ENCODE results near the gene MTERF4. TPM values are rescaled to one million over a fixed set of nuclear protein-coding genes. Genes with fewer than 3 reads are reported as not detected.

The MTERF4 gene
- polyA plus RNA-seq, 1 donor from 2014 or later, result 142 TPM

- Histone ChIP-seq H2AFZ (ENCODE audit: low read depth, low read length) (no peak overlapping the region), H3K4me3 (ENCODE audit: low read length) (no peak overlapping the region), H3K36me3 (ENCODE audit: insufficient read depth, low read length) (no peaks in the 10 kb centered on the region), H3F3A (ENCODE audit: insufficient read depth, low read length, poor library complexity, severe bottlenecking) (no peaks in the 10 kb centered on the region), H3K9me3 (ENCODE audit: low read length) (no peaks in the 10 kb centered on the region), H3K9me2 (ENCODE audit: insufficient read depth, low read length) (no peaks in the 10 kb centered on the region), H3K27me3 (ENCODE audit: insufficient read depth, low read depth, low read length) (peaks cover 20% of the 10 kb centered on the region), H3K79me2 (replicated peaks; ENCODE audit: insufficient read depth, low read length) (no peaks in the 10 kb centered on the region), H3K27ac (ENCODE audit: low read length) (no peak overlapping the region), H3K9ac (ENCODE audit: low read length) (no peak overlapping the region), H4K20me1 (ENCODE audit: insufficient read depth) (no peaks in the 10 kb centered on the region), H3K4me2 (ENCODE audit: low read length) (no peak overlapping the region)
- TF ChIP-seq POLR2AphosphoS5 (IDR thresholded peaks at IDR 0.05), result no peak
- TF ChIP-seq EZH2 (IDR thresholded peaks at IDR 0.05; ENCODE audit: borderline replicate concordance, insufficient read depth, low read length, poor library complexity, severe bottlenecking), result no peak
- no peak for TF ChIP-seq SMC3 (conservative IDR thresholded peaks at IDR 0.05; ENCODE audit: poor library complexity)
- no peak for TF ChIP-seq CTCF (IDR thresholded peaks at IDR 0.05; ENCODE audit: poor library complexity, severe bottlenecking)
- TF ChIP-seq MXI1 (conservative IDR thresholded peaks at IDR 0.05; ENCODE audit: poor library complexity, severe bottlenecking), result no peak
- no peak for TF ChIP-seq RAD21 (conservative IDR thresholded peaks at IDR 0.05)
- TF ChIP-seq EP300 (conservative IDR thresholded peaks at IDR 0.05; ENCODE audit: poor library complexity, severe bottlenecking), result no peak
- no peak for TF ChIP-seq REST (IDR thresholded peaks at IDR 0.05; ENCODE audit: borderline replicate concordance)
- no peak for TF ChIP-seq TAF1 (IDR thresholded peaks at IDR 0.05; ENCODE audit: low read depth)
Measured at GRCh38 chr2:241053576-241054251, 48.4 kb downstream of the MTERF4 start.

- Histone ChIP-seq H3K27ac (ENCODE audit: low read length) (no peak overlapping the region), H3K9me3 (ENCODE audit: low read length) (no peaks in the 10 kb centered on the region), H3K79me2 (replicated peaks; ENCODE audit: insufficient read depth, low read length) (no peaks in the 10 kb centered on the region), H4K20me1 (ENCODE audit: insufficient read depth) (no peaks in the 10 kb centered on the region), H2AFZ (ENCODE audit: low read depth, low read length) (no peak overlapping the region), H3K36me3 (ENCODE audit: insufficient read depth, low read length) (no peaks in the 10 kb centered on the region), H3K4me2 (ENCODE audit: low read length) (no peak overlapping the region), H3K4me3 (ENCODE audit: low read length) (no peak overlapping the region), H3F3A (ENCODE audit: insufficient read depth, low read length, poor library complexity, severe bottlenecking) (no peaks in the 10 kb centered on the region), H3K9ac (ENCODE audit: low read length) (no peak overlapping the region), H3K9me2 (ENCODE audit: insufficient read depth, low read length) (no peaks in the 10 kb centered on the region), H3K27me3 (ENCODE audit: insufficient read depth, low read depth, low read length) (peaks cover 20% of the 10 kb centered on the region)
- TF ChIP-seq EP300 (conservative IDR thresholded peaks at IDR 0.05; ENCODE audit: poor library complexity, severe bottlenecking), result no peak
- TF ChIP-seq REST (IDR thresholded peaks at IDR 0.05; ENCODE audit: borderline replicate concordance), result no peak
- no peak for TF ChIP-seq MXI1 (conservative IDR thresholded peaks at IDR 0.05; ENCODE audit: poor library complexity, severe bottlenecking)
- TF ChIP-seq EZH2 (IDR thresholded peaks at IDR 0.05; ENCODE audit: borderline replicate concordance, insufficient read depth, low read length, poor library complexity, severe bottlenecking), result no peak
Measured at GRCh38 chr2:241052677-241053360, 49.3 kb downstream of the MTERF4 start.
